HEK293T (cell line): ENCODE results near the gene NEUROD4.

ENCODE experiments used
- ARNT ChIP-seq: fragments of 450-650 bp; IDR thresholded peaks from 2 replicates; pipeline ENCODE4 v1.6.1; 2017; ENCODE audit warnings: mild to moderate bottlenecking
- BHLHE40 ChIP-seq: fragments of 450-650 bp; IDR thresholded peaks from 2 replicates; pipeline ENCODE4 v1.6.1; 2016; ENCODE audit warnings: mild to moderate bottlenecking, moderate library complexity, borderline replicate concordance
- ELF4 ChIP-seq: fragments of 450-650 bp; IDR thresholded peaks from 2 replicates; pipeline ENCODE4 v1.6.1; 2017; ENCODE audit warnings: antibody characterized with exemption
- FOXA1 ChIP-seq: fragments of 450-650 bp; IDR thresholded peaks from 2 replicates; pipeline ENCODE4 v1.6.1; 2016; ENCODE audit warnings: mild to moderate bottlenecking
- FOXK2 ChIP-seq: fragments of 450-650 bp; IDR thresholded peaks from 2 replicates; pipeline ENCODE4 v1.6.1; 2016; ENCODE audit warnings: mild to moderate bottlenecking
- FOXM1 ChIP-seq: fragments of 450-650 bp; IDR thresholded peaks from 2 replicates; pipeline ENCODE4 v1.6.1; 2017; ENCODE audit warnings: mild to moderate bottlenecking, borderline replicate concordance
- L3MBTL2 ChIP-seq: fragments of 450-650 bp; conservative IDR thresholded peaks from 2 replicates; pipeline ENCODE4 v1.6.1; 2016; ENCODE audit warnings: mild to moderate bottlenecking
- PKNOX1 ChIP-seq: fragments of 450-650 bp; IDR thresholded peaks from 2 replicates; pipeline ENCODE4 v1.6.1; 2016
- SUZ12 ChIP-seq: fragments of 450-650 bp; IDR thresholded peaks from 2 replicates; pipeline ENCODE4 v1.6.1; 2016; ENCODE audit warnings: mild to moderate bottlenecking
- TARDBP ChIP-seq: fragments of 450-650 bp; IDR thresholded peaks from 2 replicates; pipeline ENCODE4 v1.6.1; 2016

GRCh38 chr12:54989829-54990228 lies 29.9 kb upstream of the NEUROD4 start:
- TF ChIP-seq ARNT (no peak), SUZ12 (no peak), L3MBTL2 (no peak), PKNOX1 (no peak), BHLHE40 (no peak), FOXK2 (no peak), ELF4 (no peak), FOXM1 (no peak), FOXA1 (no peak), TARDBP (no peak)
